ENCODE data around the gene CD300LB.
A peak's percentile ranks its signal among the peaks of the same experiment; 100 is the strongest.
"Not testable (repeated sequence)": the region's sequence is repeated elsewhere in the genome, so short reads cannot be mapped to it uniquely, and the experiment has no call there.

Gene CD300LB

GRCh38 chr17:74524653-74525464 is 6.4 kb downstream of the CD300LB start:
- DNase-seq = no peak

- DNase-seq = no peak
These were observed 8.0 kb downstream of the CD300LB start for GRCh38 chr17:74523308-74523707.

- DNase-seq = no peak
These were observed 8.7 kb downstream of the CD300LB start for GRCh38 chr17:74522381-74523105.

- no peak for DNase-seq
These were observed 9.5 kb downstream of the CD300LB start for GRCh38 chr17:74521701-74522201.

GRCh38 chr17:74520790-74521480 is 10.3 kb downstream of the CD300LB start:
- no peak for DNase-seq

GRCh38 chr17:74520016-74520434 is 11.2 kb downstream of the CD300LB start:
- DNase-seq = no peak

GRCh38 chr17:74518413-74518981 is 12.8 kb downstream of the CD300LB start:
- DNase-seq = not testable (repeated sequence)

GRCh38 chr17:74516561-74517328 is 14.5 kb downstream of the CD300LB start:
- DNase-seq = no peak

GRCh38 chr17:74515941-74516340 is 15.3 kb downstream of the CD300LB start:
- no peak for DNase-seq

GRCh38 chr17:74514632-74515334 is 16.5 kb downstream of the CD300LB start:
- no peak for DNase-seq

GRCh38 chr17:74513987-74514631 is 17.2 kb downstream of the CD300LB start:
- peak; percentile 17 for DNase-seq

GRCh38 chr17:74512624-74513091 is 18.6 kb downstream of the CD300LB start:
- no peak for DNase-seq

GRCh38 chr17:74512036-74512435 is 19.2 kb downstream of the CD300LB start:
- DNase-seq = no peak

- no peak for DNase-seq
These were observed 23.1 kb downstream of the CD300LB start for GRCh38 chr17:74508156-74508555.

- not testable (repeated sequence) for DNase-seq
These were observed 27.3 kb downstream of the CD300LB start for GRCh38 chr17:74503949-74504348.

GRCh38 chr17:74502861-74503260 is 28.4 kb downstream of the CD300LB start:
- no peak for DNase-seq

- no peak for DNase-seq
These were observed 31.3 kb downstream of the CD300LB start for GRCh38 chr17:74499992-74500391.

- no peak for DNase-seq
These were observed 33.8 kb downstream of the CD300LB start for GRCh38 chr17:74497471-74497870.

- DNase-seq = peak; percentile 81
These were observed 37.9 kb downstream of the CD300LB start for GRCh38 chr17:74493331-74493833.

- no peak for DNase-seq
These were observed 39.6 kb downstream of the CD300LB start for GRCh38 chr17:74491626-74492025.

GRCh38 chr17:74490716-74491115 is 40.6 kb downstream of the CD300LB start:
- no peak for DNase-seq
